NCI-H2196 treated with DMSO at 0.1 percent for 48 hours (cell line): ENCODE measurements around the gene PAOX.
"Not testable (repeated sequence)": the region's sequence is repeated elsewhere in the genome, so short reads cannot be mapped to it uniquely, and the experiment has no call there.

Experiments
- DNase-seq: peaks from one replicate; lab custom pipeline; 2025; ENCODE audit not compliant: unreplicated experiment; lab: John Stamatoyannopoulos, UW

Gene PAOX

GRCh38 chr10:133403359-133403758 is 24.3 kb downstream of the PAOX start:
- no peak for DNase-seq

GRCh38 chr10:133403784-133404183 is 24.7 kb downstream of the PAOX start:
- DNase-seq, result no peak

- no peak for DNase-seq
Measured at GRCh38 chr10:133405272-133405671, 26.2 kb downstream of the PAOX start.

- no peak for DNase-seq
Measured at GRCh38 chr10:133405844-133406527, 26.9 kb downstream of the PAOX start.

DNA sequence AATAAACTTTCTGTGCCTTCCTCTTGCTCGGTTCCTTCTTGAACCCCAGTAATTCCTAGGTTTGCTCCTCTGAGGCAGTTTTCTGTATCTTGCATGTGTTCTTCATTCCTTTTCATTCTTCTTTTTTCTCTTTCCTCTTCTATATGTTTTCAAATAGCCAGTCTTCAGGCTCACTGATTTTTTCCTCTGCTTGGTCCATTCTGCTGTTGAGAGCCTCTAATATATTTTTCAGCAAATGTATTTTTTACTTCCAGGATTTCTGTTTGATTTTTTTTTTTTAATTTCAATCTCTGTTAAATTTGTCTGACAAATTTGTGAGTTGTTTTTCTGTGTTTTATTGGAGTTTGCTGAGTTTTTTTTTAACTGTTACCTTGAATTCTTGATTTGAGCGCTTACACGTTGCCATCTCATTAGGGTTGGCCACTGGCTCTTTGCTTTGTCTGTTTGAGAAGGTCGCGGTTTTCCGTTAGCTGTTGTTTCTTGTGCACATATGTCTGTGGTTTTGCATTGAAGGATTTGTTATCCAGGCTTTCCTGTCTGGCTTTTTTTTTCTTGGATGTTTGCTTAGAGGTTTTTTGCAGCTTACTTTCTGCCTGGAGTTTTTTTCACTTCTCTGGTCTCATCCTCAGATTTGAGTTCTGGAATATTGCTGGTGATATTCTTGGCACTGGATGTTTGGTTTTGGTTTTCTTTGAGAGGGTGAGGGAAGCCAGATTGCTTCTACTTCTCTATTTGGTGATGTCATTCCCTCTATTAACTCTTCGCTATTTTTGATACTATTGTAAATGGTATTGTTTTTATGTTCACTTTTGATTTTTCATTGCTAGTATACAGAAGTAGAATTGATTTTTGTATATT is 32.7 kb downstream of the PAOX start:
- DNase-seq, result no peak

DNA sequence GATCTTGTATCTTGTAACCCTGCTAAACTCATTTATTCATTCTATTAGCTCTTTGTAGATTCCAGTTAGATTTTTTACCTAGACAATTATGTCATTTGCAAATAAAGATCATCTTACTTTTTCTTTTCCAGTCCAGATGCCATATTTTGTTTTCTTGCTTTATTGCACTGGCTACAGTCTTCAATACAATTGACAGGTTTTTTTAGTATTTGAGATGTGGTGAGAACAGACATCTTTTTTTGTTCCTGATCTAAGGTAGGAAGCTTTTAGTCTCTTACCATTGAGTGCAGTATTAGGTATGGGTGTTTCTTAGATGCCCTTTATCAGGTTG is 33.3 kb downstream of the PAOX start:
- no peak for DNase-seq

DNA sequence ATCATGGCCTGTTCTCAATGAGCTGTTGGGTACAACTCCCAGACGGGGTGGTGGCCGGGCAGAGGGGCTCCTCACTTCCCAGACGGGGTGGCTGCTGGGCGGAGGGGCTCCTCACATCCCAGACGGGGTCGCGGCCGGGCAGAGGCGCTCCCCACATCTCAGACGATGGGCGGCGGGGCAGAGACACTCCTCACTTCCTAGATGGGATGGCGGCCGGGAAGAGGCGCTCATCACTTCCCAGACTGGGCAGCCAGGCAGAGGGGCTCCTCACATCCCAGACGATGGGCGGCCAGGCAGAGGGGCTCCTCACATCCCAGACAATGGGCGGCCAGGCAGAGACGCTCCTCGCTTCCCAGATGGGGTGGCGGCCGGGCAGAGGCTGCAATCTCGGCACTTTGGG is 35.3 kb downstream of the PAOX start:
- not testable (repeated sequence) for DNase-seq

- DNase-seq, result no peak
Measured at GRCh38 chr10:133415752-133416151, 36.7 kb downstream of the PAOX start.

- DNase-seq, result no peak
Measured at GRCh38 chr10:133418289-133418993, 39.4 kb downstream of the PAOX start.

GRCh38 chr10:133419211-133419950 is 40.3 kb downstream of the PAOX start:
- no peak for DNase-seq

DNA sequence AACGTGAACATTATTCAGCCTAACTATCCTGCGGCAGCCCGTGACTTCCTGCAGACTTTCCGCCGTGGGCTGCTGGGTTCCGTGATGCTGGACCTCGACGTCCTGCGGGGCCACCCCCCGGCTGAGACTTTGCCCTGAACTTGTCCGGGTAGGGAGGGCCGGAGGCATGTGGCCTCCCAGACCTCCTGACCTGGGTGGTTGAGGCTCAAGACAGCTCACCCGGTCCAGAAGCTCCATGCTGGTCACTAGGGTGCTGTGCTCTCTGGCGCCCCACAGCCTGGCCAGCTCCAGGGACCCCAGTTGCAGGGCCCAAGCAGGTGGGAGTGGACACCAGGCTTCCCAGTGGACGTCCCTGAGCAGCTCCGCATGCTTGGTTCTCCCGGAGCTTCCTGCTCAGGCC is 41.0 kb downstream of the PAOX start:
- no peak for DNase-seq

GRCh38 chr10:133420579-133420978 is 41.5 kb downstream of the PAOX start:
- DNase-seq, result no peak

DNA sequence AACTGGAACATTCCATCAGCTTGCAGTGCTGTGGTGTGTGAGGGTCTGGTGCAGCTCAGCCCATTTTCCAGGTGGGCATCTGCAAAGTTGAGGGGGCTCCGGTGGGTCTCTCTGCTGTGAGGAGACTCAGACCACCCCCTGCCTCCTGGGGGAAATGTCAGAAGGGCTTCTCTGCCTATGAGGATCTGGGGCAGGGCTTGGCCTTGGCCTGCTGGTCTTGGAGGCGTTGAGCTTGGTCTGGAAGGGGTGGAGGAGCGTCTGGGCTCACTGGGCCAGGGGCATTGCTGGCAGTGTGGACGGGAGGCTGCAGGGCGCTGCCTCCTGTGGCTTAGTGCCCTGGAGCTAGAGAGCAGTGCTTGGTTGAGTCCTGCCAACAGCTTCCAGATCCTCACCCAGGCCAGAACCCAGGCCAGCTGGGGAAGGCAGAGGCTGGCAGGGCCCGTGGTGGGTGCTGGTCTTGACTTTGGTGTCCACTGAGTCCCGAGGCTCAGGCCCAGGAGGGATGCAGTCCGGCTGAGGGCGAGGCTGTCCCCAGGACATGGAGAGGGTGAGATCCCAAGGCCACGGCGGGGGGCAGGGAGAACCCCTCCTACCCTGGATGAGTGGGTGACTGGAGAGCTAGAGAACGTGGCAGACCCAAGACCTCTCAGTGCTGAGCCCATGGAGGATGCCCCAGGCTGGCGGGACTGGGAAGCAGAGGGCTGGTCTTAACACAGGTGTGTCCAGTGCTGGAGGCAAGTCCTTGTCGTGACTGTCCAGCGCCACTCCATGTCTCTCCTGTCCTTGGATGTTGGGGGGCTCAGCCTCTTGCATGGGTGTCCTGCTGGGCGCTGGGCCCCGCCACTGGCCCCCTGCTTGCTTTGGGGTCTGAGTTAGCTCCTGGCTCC is 42.5 kb downstream of the PAOX start:
- no peak for DNase-seq

- DNase-seq, result no peak
Measured at GRCh38 chr10:133422223-133422806, 43.3 kb downstream of the PAOX start.

DNA sequence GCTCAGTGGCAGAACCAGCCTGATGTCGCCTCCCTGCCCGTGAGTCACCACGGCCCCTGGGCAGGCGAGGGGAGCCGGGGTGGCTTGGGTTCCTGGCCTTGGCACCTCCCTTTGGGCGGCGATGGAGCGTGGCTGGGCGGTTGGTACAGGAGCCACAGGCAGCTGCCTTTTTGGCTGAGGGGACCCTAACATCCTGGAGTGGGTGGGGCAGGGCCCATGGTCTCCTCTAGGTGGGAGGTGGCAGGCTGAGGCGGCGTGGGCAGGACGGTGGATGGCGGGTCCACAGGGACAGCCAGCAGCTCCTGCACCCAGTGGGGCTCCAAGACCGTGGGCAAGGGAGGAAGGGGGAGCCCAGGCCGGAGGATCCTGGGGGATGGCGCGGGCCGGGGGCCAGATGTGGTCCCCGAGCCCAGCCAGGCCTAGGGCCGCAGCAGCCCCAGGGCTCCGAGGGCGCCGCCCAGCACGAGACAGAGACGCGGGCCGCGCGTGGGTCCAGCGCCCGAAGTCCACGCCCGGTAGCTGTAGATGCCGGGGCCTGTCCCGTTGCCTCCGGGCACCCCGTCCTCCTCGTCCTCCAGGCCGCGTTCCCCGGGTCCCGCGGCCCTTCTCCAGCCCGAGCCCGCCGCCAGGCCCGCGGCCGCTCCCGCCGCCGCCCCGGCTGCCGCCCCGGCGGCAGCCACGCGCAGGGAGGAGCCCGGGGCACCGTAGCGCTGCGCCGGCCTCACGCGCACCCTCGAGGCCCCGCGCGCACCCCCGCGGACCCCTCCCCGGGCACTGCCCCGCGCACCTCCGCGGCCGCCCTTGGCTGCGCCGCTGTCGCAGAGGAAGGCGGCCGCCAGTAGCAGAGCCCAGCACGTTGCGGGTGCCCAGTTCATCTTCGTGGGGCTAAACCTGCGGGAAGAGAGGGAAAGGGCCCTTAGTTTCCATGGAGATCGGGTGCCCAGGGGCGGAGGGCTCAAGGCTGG is 44.0 kb downstream of the PAOX start:
- no peak for DNase-seq

GRCh38 chr10:133424102-133424501 is 45.0 kb downstream of the PAOX start:
- not testable (repeated sequence) for DNase-seq

- not testable (repeated sequence) for DNase-seq
Measured at GRCh38 chr10:133424601-133425000, 45.5 kb downstream of the PAOX start, which contains the start of gene SPRN. Gene SPRN (minus strand): TSS chr10:133424625. CDS start chr10:133423681, 944 bp downstream.

DNA sequence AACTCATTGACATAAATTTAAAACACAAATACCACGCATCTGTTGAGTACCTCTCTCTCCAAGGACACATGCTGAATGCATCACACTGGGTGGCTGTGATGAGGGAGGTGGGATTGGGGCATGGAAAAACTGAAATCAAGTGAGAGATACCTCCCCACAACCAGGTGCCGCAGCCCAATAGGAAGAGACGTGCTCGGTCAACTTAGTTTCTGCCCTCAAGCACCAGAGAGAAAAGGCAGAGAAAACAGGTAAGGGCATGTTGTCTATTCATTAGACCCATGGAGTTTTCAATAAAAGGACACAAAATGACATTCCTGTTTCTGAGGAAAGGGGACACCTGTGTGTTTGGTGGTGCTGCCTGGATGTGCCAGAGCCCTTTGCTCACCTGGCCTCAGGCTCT is 50.5 kb downstream of the PAOX start:
- DNase-seq, result not testable (repeated sequence)
